ENCODE measurements around the gene ITGAE. TPM values are rescaled to one million over a fixed set of nuclear protein-coding genes. Genes with fewer than 3 reads are reported as not detected.

ITGAE gene
- total RNA-seq, 1 experiment from 2014 or later, result 20.9 TPM

DNA sequence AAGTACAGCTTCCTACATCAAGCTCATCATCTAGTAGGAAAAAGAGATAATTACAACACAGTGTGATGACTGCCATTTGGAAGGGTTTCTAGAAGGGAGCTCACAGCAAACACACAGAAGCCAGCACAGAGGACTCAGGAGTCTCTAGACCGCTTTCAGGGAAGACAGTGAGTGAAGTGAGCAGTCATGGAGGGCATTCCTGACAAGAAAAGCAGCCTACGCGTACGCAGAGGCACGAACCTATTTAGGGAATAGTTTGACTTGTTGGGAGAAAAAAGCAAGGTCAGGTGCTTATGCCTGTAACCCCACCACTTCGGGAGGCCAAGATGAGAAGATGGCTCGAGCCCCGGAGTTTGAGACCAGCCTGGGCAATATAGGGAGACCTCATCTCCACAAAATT lies 85.7 kb downstream of the ITGAE start:
- POLR2A ChIA-PET, result no interaction called here
- CTCF ChIA-PET, result no interaction called here
- Histone ChIP-seq H3K9me3 (ENCODE audit: control insufficient read depth, insufficient read depth, low read depth, low read length) (no peaks in the 10 kb centered on the region), H3K4me1 (ENCODE audit: control insufficient read depth, insufficient read depth, low read length) (no peaks in the 10 kb centered on the region), H3K27ac (ENCODE audit: low read length) (no peak overlapping the region), H3K36me3 (ENCODE audit: control insufficient read depth, insufficient read depth, low read length) (peaks cover 8% of the 10 kb centered on the region), H3K4me3 (ENCODE audit: low read depth in 2 of 2, low read length in 2 of 2) (no peak overlapping the region), H3K27me3 (ENCODE audit: control insufficient read depth, insufficient read depth, low read length) (no peaks in the 10 kb centered on the region)
- intact Hi-C loops (cut with micrococcal nuclease; ENCODE audit: unreplicated experiment), result no loop called here
- in situ Hi-C loops (cut with HindIII; ENCODE audit: low pct_unique_long_range_greater_than_20kb, low sequenced_read_pairs), result no loop called here
- TF ChIP-seq, protein P1, sequence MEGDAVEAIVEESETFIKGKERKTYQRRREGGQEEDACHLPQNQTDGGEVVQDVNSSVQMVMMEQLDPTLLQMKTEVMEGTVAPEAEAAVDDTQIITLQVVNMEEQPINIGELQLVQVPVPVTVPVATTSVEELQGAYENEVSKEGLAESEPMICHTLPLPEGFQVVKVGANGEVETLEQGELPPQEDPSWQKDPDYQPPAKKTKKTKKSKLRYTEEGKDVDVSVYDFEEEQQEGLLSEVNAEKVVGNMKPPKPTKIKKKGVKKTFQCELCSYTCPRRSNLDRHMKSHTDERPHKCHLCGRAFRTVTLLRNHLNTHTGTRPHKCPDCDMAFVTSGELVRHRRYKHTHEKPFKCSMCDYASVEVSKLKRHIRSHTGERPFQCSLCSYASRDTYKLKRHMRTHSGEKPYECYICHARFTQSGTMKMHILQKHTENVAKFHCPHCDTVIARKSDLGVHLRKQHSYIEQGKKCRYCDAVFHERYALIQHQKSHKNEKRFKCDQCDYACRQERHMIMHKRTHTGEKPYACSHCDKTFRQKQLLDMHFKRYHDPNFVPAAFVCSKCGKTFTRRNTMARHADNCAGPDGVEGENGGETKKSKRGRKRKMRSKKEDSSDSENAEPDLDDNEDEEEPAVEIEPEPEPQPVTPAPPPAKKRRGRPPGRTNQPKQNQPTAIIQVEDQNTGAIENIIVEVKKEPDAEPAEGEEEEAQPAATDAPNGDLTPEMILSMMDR (IDR thresholded peaks at IDR 0.05), result no peak
- TF ChIP-seq POLR2AphosphoS5 (IDR thresholded peaks at IDR 0.05; ENCODE audit: low read depth, low read length), result no peak
- TF ChIP-seq TCF7L2 (IDR thresholded peaks at IDR 0.05; ENCODE audit: low read depth, low read length), result no peak
- TF ChIP-seq SIN3A (IDR thresholded peaks at IDR 0.05; ENCODE audit: borderline replicate concordance, insufficient read depth, low read depth, low read length), result no peak
- no peak for TF ChIP-seq REST (IDR thresholded peaks at IDR 0.05; ENCODE audit: insufficient read depth in 1 of 2, low read depth in 2 of 2, low read length in 1 of 2)
- no TSS peak for BruUV-seq (replicated peaks)
- ATAC-seq (no peak), DNase-seq (ENCODE audit: low read depth, low spot score) (no peak)

- POLR2A ChIA-PET, result no interaction called here
- H3K27me3 ChIP-seq (ENCODE audit: control insufficient read depth, insufficient read depth, low read length), result no peaks in the 10 kb centered on the region
- CTCF ChIA-PET, result no interaction called here
- in situ Hi-C loops (cut with HindIII; ENCODE audit: low pct_unique_long_range_greater_than_20kb, low sequenced_read_pairs), result no loop called here
- no peaks in the 10 kb centered on the region for H3K4me1 ChIP-seq (ENCODE audit: control insufficient read depth, insufficient read depth, low read length)
- intact Hi-C loops (cut with micrococcal nuclease; ENCODE audit: unreplicated experiment), result no loop called here
- H3K4me3 ChIP-seq (ENCODE audit: low read depth in 2 of 2, low read length in 2 of 2), result no peak overlapping the region
- no peaks in the 10 kb centered on the region for H3K9me3 ChIP-seq (ENCODE audit: control insufficient read depth, insufficient read depth, low read depth, low read length)
- ATAC-seq (no peak), DNase-seq (ENCODE audit: low read depth, low spot score) (no peak)
- H3K36me3 ChIP-seq (ENCODE audit: control insufficient read depth, insufficient read depth, low read length), result peaks cover 6% of the 10 kb centered on the region
- BruUV-seq (replicated peaks), result no TSS peak
- no peak overlapping the region for H3K27ac ChIP-seq (ENCODE audit: low read length)
- no peak for TF ChIP-seq SIN3A (IDR thresholded peaks at IDR 0.05; ENCODE audit: borderline replicate concordance, insufficient read depth, low read depth, low read length)
- TF ChIP-seq REST (IDR thresholded peaks at IDR 0.05; ENCODE audit: insufficient read depth in 1 of 2, low read depth in 2 of 2, low read length in 1 of 2), result no peak
- TF ChIP-seq TCF7L2 (IDR thresholded peaks at IDR 0.05; ENCODE audit: low read depth, low read length), result no peak
- TF ChIP-seq POLR2AphosphoS5 (IDR thresholded peaks at IDR 0.05; ENCODE audit: low read depth, low read length), result no peak
- TF ChIP-seq, protein P1 (IDR thresholded peaks at IDR 0.05), result no peak
These were observed 88.1 kb downstream of the ITGAE start for GRCh38 chr17:3712811-3713463.

Data from Panc1 (cell line).